Measurements from ENCODE around the gene RNF141. TPM values are rescaled to one million over a fixed set of nuclear protein-coding genes. Genes with fewer than 3 reads are reported as not detected.

Gene RNF141
- polyA plus RNA-seq, 1 donor from 2014 or later, result 73.6 TPM

DNA sequence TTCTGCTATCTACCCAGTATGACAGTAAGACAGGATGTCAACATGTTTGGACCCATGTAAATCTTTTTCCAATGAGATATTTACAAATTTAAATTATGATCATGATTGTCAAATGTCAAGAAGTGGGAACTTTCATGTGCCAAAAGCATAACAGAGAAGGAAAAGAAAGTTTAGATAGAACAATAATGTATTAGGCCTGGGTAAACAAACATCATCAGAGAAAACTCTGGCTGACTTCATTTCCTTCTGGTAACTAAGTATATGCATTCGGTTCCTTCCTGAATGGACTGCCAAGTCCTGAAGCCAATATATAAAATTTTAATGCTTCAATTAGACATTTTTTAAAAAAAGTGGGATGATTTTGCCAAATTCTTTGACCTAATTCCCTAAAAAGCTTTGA, 16.5 kb downstream of the RNF141 start:
- Mint-ChIP-seq H3K27ac (no peak overlapping the region), H3K9me3 (no peaks in the 10 kb centered on the region), H3K4me3 (no peak overlapping the region), H3K4me1 (peaks cover 11 to 17% (median 17%) of the 10 kb centered on the region in 3 donors), H3K27me3 (no peaks in the 10 kb centered on the region), H3K36me3 (peaks cover 6% of the 10 kb centered on the region)

- Mint-ChIP-seq H3K27ac (peak overlapping the region in 1 of 3 donors; percentile 31), H3K4me3 (no peak overlapping the region), H3K9me3 (no peaks in the 10 kb centered on the region), H3K4me1 (peaks cover 16 to 18% (median 17%) of the 10 kb centered on the region in 3 donors), H3K27me3 (no peaks in the 10 kb centered on the region), H3K36me3 (peaks cover 9% of the 10 kb centered on the region)
Observed at GRCh38 chr11:10522921-10523320, 18.1 kb downstream of the RNF141 start.

- H3K27ac Mint-ChIP-seq, result no peak overlapping the region
- peaks cover 5% of the 10 kb centered on the region for H3K36me3 Mint-ChIP-seq
- no peak overlapping the region for H3K4me3 Mint-ChIP-seq
- no peaks in the 10 kb centered on the region for H3K9me3 Mint-ChIP-seq
- no peaks in the 10 kb centered on the region for H3K27me3 Mint-ChIP-seq
- H3K4me1 Mint-ChIP-seq, result peaks cover 16 to 20% (median 17%) of the 10 kb centered on the region in 3 donors
Observed at GRCh38 chr11:10522276-10522675, 18.7 kb downstream of the RNF141 start.

- H3K27me3 Mint-ChIP-seq, result no peaks in the 10 kb centered on the region
- H3K9me3 Mint-ChIP-seq, result no peaks in the 10 kb centered on the region
Observed at GRCh38 chr11:10520562-10520961, 20.4 kb downstream of the RNF141 start.

DNA sequence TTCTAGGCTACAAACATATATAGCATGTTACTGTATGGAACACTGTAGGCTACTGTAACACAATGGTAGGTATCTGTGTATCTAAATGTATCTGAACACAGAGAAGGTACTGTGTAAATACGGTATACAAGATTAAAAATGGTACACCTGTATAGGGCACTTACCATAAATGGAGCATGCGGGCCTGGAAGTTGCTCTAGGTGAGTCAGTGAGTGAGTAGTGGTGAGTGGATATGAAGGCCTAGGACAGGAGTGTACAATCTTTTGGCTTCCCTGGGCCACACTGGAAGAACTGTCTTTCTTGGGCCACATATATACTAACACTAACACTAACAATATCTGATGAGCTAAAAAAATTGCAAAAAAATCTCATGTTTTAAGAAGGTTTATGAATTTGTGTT, 21.4 kb downstream of the RNF141 start:
- Mint-ChIP-seq H3K4me3 (no peak overlapping the region), H3K27me3 (no peaks in the 10 kb centered on the region), H3K9me3 (no peaks in the 10 kb centered on the region), H3K36me3 (peaks cover 7% of the 10 kb centered on the region), H3K27ac (peak overlapping the region in 1 of 3 donors; percentile 53), H3K4me1 (peaks cover 9 to 19% (median 14%) of the 10 kb centered on the region in 3 donors)

More at GRCh38 chr11:10520562-10520961, 20.4 kb downstream of the RNF141 start:
- Mint-ChIP-seq H3K4me1 (peaks cover 6 to 19% (median 14%) of the 10 kb centered on the region in 3 donors), H3K4me3 (no peak overlapping the region), H3K36me3 (peaks cover 7% of the 10 kb centered on the region), H3K27ac (no peak overlapping the region)

GRCh38 chr11:10518891-10519290, 22.1 kb downstream of the RNF141 start:
- Mint-ChIP-seq H3K27me3 (no peaks in the 10 kb centered on the region), H3K9me3 (no peaks in the 10 kb centered on the region), H3K4me3 (no peak overlapping the region), H3K4me1 (peaks cover 15 to 25% (median 17%) of the 10 kb centered on the region in 3 donors), H3K36me3 (peaks cover 7% of the 10 kb centered on the region), H3K27ac (peak overlapping the region in 2 of 3 donors; percentile 70 to 73)

- no peak overlapping the region for H3K27ac Mint-ChIP-seq
- peaks cover 7% of the 10 kb centered on the region for H3K36me3 Mint-ChIP-seq
- H3K4me1 Mint-ChIP-seq, result peaks cover 15 to 25% (median 15%) of the 10 kb centered on the region in 3 donors
- no peaks in the 10 kb centered on the region for H3K27me3 Mint-ChIP-seq
- no peak overlapping the region for H3K4me3 Mint-ChIP-seq
- H3K9me3 Mint-ChIP-seq, result no peaks in the 10 kb centered on the region
Observed at GRCh38 chr11:10518123-10518522, 22.9 kb downstream of the RNF141 start.

GRCh38 chr11:10515418-10515817, 25.6 kb downstream of the RNF141 start:
- H3K27me3 Mint-ChIP-seq, result no peaks in the 10 kb centered on the region
- H3K27ac Mint-ChIP-seq, result peak overlapping the region in 1 of 3 donors; percentile 10
- peaks cover 8 to 19% (median 15%) of the 10 kb centered on the region in 3 donors for H3K4me1 Mint-ChIP-seq
- H3K36me3 Mint-ChIP-seq, result peaks cover 7% of the 10 kb centered on the region
- H3K9me3 Mint-ChIP-seq, result no peaks in the 10 kb centered on the region
- H3K4me3 Mint-ChIP-seq, result no peak overlapping the region

GRCh38 chr11:10514709-10515108, 26.3 kb downstream of the RNF141 start:
- Mint-ChIP-seq H3K27ac (peak overlapping the region in 2 of 3 donors; percentile 8 to 44), H3K36me3 (peaks cover 7% of the 10 kb centered on the region), H3K9me3 (no peaks in the 10 kb centered on the region), H3K4me1 (peaks cover 8 to 19% (median 15%) of the 10 kb centered on the region in 3 donors), H3K4me3 (no peak overlapping the region), H3K27me3 (no peaks in the 10 kb centered on the region)

GRCh38 chr11:10514202-10514601, 26.8 kb downstream of the RNF141 start:
- Mint-ChIP-seq H3K27me3 (no peaks in the 10 kb centered on the region), H3K27ac (peak overlapping the region in 2 of 3 donors; percentile 44 to 85), H3K36me3 (peaks cover 7% of the 10 kb centered on the region), H3K4me1 (peaks cover 8 to 19% (median 15%) of the 10 kb centered on the region in 3 donors), H3K4me3 (no peak overlapping the region), H3K9me3 (no peaks in the 10 kb centered on the region)

DNA sequence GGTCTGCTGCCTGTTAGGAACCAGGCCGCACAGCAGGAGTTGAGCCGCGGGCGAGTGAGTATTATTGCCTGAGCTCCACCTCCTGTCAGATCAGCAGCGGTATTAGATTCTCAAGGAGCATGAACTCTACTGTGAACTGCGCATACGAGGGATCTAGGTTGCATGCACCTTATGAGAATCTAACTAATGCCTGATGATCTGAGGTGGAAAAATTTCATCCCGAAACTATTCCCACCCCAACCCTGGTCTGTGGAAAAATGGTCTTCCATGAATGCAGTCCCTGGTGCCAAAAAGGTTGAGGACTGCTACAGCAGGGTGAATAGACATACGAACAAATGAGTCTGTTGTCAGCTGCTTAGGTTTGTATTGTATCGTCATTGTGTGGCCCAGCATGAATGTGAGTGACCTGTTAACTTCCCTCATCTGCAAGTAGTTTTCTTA, 29.8 kb downstream of the RNF141 start:
- Mint-ChIP-seq H3K27me3 (no peaks in the 10 kb centered on the region), H3K9me3 (no peaks in the 10 kb centered on the region), H3K4me3 (no peak overlapping the region), H3K4me1 (peaks cover 3 to 12% (median 6%) of the 10 kb centered on the region in 3 donors), H3K27ac (no peak overlapping the region), H3K36me3 (peaks cover 2% of the 10 kb centered on the region)

DNA sequence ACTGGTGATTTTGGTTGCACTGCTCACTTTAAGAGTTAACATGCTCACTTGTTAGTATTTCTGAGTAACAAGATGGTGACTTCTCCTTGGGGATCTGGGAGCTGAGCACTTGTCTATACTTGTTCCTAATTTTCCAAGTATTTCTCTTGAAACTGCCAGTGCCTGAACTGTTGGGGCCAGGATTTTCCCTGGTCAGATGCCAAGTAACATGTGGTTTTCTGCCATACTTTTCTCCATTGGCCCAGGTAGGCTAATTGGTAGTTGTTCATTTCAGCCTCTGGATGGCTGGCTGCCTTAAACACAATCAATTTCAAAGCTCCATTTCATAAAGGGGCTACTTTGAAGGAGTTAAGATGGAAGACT, 35.0 kb downstream of the RNF141 start:
- Mint-ChIP-seq H3K4me3 (no peak overlapping the region), H3K36me3 (peaks cover 9% of the 10 kb centered on the region), H3K27me3 (no peaks in the 10 kb centered on the region), H3K4me1 (peaks cover 11 to 18% (median 16%) of the 10 kb centered on the region in 3 donors), H3K9me3 (no peaks in the 10 kb centered on the region), H3K27ac (no peak overlapping the region)

GRCh38 chr11:10505278-10506007, 35.5 kb downstream of the RNF141 start:
- no peak overlapping the region for H3K4me3 Mint-ChIP-seq
- H3K4me1 Mint-ChIP-seq, result peaks cover 11 to 18% (median 16%) of the 10 kb centered on the region in 3 donors
- no peaks in the 10 kb centered on the region for H3K9me3 Mint-ChIP-seq
- no peaks in the 10 kb centered on the region for H3K27me3 Mint-ChIP-seq
- peaks cover 7% of the 10 kb centered on the region for H3K36me3 Mint-ChIP-seq
- peak overlapping the region; percentile 9 to 78 (median 10) for H3K27ac Mint-ChIP-seq

- no peak overlapping the region for H3K27ac Mint-ChIP-seq
- no peaks in the 10 kb centered on the region for H3K27me3 Mint-ChIP-seq
- H3K9me3 Mint-ChIP-seq, result no peaks in the 10 kb centered on the region
- H3K4me3 Mint-ChIP-seq, result no peak overlapping the region
- H3K36me3 Mint-ChIP-seq, result peaks cover 7% of the 10 kb centered on the region
- H3K4me1 Mint-ChIP-seq, result peaks cover 11 to 18% (median 16%) of the 10 kb centered on the region in 3 donors
Observed at GRCh38 chr11:10504490-10504889, 36.5 kb downstream of the RNF141 start.

DNA sequence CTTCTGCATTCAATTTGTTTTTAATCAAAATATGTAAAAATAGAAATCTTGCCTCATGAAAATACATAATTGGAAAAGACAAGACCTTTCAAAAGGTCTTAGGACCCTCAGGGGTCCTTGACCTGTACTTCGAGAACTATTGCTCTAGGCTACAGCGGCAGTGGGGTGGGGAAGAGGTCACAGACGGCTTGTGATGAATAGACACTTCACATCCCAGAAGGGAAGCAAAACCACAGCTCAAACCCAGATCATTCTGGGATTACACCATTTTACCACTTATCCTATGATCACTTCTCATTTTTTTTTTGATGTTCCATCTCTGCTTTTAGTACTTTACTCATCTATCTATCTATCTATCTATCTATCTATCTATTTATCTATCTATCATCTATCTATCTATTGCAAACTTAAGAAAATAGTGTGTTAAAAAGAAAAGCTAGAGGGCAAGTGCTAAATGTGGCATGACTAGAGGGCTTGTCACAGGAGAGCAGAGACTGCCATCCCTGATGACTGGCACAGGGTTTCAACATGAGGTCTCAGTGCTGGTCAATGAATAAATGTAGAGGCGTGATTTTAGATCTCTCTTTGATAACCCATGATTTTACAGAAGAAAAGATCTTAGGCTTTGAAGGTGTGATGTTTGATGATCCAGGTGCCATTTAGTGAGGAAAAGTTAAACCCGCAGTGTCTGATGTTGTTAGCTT, 37.1 kb downstream of the RNF141 start:
- Mint-ChIP-seq H3K4me3 (peak overlapping the region in 2 of 4 donors; percentile 2), H3K27ac (peak overlapping the region in 1 of 3 donors; percentile 41), H3K36me3 (peaks cover 7% of the 10 kb centered on the region)

More for the DNA sequence above, 37.1 kb downstream of the RNF141 start:
- Mint-ChIP-seq H3K9me3 (no peaks in the 10 kb centered on the region), H3K27me3 (no peaks in the 10 kb centered on the region), H3K4me1 (peaks cover 11 to 18% (median 16%) of the 10 kb centered on the region in 3 donors)
